G401 (cell line): Measurements from ENCODE around the gene CDH4. TPM values are rescaled to one million over a fixed set of nuclear protein-coding genes. Genes with fewer than 3 reads are reported as not detected.
"Not testable (repeated sequence)": the region's sequence is repeated elsewhere in the genome, so short reads cannot be mapped to it uniquely, and the experiment has no call there.

ENCODE experiments used
- DNase-seq: peaks from one replicate; pipeline ENCODE4 v3.0.0-alpha.2; 2015; ENCODE audit warnings: low spot score
- in situ Hi-C: cut with HindIII; loops from 2 replicates; pipeline ENCODE4 v1.10.0; 2016; ENCODE audit warnings: low sequenced_read_pairs, mixed read lengths
- total RNA-seq: library from RNA; depleted of rRNA; stranded (reverse); fragments of >200 nt; shearing (Covaris generic); gene quantifications from 2 replicates; pipeline ENCODE4 v1.2.3, GENCODE V29; 2014

The CDH4 gene
- total RNA-seq, 1 experiment from 2014 or later, result 12.9 TPM

DNA sequence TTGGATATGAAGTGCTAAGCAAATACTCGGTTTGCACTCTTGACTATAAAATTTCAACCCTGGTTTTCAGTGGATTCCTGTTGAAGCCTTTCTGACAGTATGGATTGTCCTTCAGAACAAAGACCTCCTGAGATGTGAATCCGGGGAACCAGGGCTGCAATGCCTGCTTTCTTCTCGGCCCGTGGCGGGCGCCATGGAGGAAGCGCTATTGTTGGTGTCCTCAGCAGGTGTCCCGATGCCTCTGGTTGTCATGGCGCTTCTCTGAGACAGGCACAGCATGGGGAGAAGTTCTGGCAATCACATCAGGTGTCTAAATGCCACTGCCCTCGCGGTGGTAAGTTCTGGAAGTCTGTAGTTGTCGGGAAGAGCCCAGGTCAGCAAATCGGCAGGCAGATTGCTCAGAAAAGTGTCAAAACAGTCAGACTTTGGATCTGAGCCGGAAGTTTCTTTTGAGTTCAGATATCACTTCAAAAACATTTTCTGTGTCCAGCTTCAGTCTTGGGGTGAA lies 188.5 kb downstream of the CDH4 start:
- in situ Hi-C loops, result no loop called here
- no peak for DNase-seq

- no peak for DNase-seq
- in situ Hi-C loops, result no loop called here
These were observed 189.5 kb downstream of the CDH4 start for GRCh38 chr20:61441537-61441936.

GRCh38 chr20:61442075-61442670 lies 190.1 kb downstream of the CDH4 start:
- DNase-seq, result no peak
- in situ Hi-C loops, result no loop called here

- in situ Hi-C loops, result no loop called here
- DNase-seq, result no peak
These were observed 190.7 kb downstream of the CDH4 start for GRCh38 chr20:61442718-61443117.

- in situ Hi-C loops, result no loop called here
These were observed 191.5 kb downstream of the CDH4 start for GRCh38 chr20:61443443-61444126.

GRCh38 chr20:61444637-61445036 lies 192.6 kb downstream of the CDH4 start:
- in situ Hi-C loops, result no loop called here

More at GRCh38 chr20:61443443-61444126, 191.5 kb downstream of the CDH4 start:
- DNase-seq, result no peak

GRCh38 chr20:61445138-61445537 lies 193.1 kb downstream of the CDH4 start:
- DNase-seq, result no peak
- in situ Hi-C loops, result no loop called here

More at GRCh38 chr20:61444637-61445036, 192.6 kb downstream of the CDH4 start:
- DNase-seq, result no peak

DNA sequence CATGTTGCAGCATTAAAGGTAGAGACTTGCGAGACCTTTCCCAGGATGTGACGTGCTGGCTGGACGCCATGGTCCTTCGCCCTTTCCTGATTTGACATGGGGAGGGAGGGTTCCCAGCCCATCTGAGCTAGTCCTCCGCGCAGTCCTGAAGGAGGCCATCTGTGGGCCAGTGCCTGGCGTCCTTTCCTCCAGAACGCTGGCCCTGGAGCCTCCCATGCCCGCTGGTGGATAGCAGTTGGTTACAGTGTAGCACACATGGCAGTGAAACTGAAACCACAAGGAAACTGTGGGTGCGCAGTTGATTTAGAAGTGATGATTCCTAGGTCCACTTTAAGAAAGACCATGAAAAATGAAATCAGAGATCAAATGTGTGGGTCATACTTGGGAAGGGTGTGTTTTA lies 193.7 kb downstream of the CDH4 start:
- no peak for DNase-seq
- in situ Hi-C loops, result no loop called here

DNA sequence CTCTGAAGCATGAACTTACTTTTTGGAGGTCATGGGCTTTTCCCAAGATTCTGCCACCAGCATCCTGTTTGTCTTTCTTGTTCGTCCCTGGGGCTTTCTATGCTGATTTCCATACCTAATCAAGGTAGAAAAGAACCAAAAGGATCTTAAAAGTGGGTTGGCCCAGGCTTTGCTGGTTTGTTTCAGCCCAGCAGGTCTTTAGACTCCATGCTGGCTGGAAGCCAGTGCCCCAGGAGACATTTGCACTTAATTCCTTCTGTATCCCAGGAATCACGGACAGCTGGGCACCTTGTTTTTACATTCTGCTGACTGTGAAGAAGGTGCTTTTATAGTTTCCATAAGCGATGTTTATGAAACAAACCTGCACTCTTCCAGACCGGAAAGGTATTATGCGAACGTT lies 195.9 kb downstream of the CDH4 start:
- in situ Hi-C loops, result no loop called here
- DNase-seq, result no peak

DNA sequence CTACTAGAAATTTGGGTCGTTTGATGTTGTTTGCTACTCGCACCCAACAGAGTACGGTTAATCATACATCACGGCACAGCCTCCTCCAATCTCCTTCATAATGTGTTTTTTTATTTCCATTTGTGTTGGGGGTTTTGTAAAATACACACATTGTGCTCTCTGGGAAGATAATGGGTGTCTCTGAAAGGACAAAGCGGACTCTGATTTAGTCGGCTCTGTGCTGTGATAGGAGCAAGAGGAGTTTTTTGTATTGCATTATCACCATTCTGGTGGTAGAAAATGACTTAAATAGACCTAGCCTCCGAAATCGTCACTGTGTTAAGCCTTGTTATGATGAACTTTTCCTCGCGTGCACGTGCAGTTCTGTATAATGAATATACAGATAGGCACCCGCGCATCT lies 196.3 kb downstream of the CDH4 start:
- DNase-seq, result no peak
- in situ Hi-C loops, result no loop called here

DNA sequence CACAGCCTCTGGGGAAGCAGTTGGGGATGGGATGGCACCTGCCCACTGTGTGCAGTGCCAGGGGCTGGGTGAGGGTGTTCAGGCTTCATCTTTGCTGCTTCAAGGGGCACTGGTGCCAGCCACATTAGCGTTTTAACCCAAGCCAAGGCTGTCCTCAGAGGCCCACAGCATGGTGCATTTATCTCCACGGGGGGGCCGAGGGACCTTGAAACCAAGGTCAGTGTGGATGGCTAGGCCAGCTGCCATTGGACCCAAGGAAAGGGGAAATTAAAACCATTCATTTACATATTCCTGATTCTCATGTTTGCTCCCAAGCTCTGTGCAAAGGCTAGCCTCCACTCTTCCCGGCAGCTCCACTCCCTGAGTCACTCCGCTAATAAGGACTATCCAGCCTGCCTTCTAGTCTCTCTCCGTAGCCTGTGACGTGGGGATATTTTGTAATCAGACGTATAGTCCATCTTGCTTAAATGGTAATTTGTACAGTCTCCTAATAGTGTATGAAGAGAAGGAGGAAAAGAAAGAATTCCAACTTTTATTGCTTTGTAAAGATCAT lies 197.1 kb downstream of the CDH4 start:
- in situ Hi-C loops, result no loop called here
- DNase-seq, result no peak

- DNase-seq, result no peak
- in situ Hi-C loops, result no loop called here
These were observed 197.9 kb downstream of the CDH4 start for GRCh38 chr20:61449916-61450315.

DNA sequence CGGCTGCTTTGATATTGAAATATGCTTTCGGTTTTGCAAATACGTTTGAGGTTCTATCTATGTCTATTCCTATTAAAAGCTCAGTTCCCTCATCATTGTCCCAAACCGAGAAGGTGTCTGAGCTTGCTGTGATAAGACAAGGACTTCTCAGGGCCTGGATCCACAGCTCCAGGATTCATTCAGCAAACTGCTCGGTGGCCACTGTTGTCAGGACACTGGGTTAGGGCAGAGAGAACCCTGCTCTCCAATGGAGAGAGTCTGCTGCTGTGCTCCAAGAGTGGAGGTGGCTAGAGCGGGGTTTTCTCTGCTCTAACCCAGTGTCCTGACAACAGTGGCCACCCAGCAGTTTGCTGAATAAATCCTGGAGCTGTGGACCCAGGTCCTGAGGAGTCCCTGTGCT lies 198.5 kb downstream of the CDH4 start:
- in situ Hi-C loops, result no loop called here

GRCh38 chr20:61451009-61451408 lies 198.9 kb downstream of the CDH4 start:
- in situ Hi-C loops, result no loop called here
- DNase-seq, result no peak

More for the DNA sequence above, 198.5 kb downstream of the CDH4 start:
- DNase-seq, result no peak

DNA sequence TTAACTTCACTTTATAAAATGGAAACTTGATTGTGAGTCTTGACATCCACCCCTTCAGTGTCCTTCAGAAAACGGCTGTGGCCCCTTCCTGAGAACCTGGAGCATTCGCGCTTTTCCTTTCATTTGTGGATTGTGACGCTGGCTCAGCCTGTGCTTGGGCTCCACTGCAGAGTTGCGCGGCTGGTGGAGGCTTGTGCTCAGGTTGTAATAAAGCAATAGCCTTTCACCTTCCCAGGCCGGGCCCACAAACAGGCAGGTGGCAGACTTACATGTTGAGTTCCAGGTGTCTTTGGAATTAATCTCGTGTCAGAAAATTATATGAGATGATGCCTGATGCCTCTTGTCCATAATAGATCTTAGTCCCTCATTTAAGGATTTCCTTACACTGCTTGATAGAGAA lies 199.9 kb downstream of the CDH4 start:
- DNase-seq, result no peak
- in situ Hi-C loops, result no loop called here

DNA sequence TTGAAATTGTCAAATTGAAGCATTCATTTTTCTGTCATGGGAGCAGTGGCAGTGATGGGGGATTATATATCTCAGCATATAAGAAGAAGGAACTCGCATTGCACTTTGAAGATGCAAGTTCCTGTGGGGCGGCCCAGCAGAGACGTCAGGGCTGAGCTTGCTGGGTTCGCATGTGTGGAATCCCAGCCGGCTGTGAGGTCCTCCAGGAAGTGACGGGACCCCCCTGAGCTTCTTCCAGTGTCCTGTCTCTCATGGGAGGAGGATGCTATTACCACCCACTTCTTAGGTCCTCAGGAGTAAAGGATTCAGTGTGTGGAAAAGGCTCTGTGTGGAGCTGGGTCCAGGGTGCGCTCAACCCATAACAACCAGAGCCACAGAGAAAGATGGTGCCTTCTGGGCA lies 201.2 kb downstream of the CDH4 start:
- in situ Hi-C loops, result no loop called here
- DNase-seq, result no peak

GRCh38 chr20:61453623-61454022 lies 201.6 kb downstream of the CDH4 start:
- DNase-seq, in situ Hi-C loops: not testable (repeated sequence)

DNA sequence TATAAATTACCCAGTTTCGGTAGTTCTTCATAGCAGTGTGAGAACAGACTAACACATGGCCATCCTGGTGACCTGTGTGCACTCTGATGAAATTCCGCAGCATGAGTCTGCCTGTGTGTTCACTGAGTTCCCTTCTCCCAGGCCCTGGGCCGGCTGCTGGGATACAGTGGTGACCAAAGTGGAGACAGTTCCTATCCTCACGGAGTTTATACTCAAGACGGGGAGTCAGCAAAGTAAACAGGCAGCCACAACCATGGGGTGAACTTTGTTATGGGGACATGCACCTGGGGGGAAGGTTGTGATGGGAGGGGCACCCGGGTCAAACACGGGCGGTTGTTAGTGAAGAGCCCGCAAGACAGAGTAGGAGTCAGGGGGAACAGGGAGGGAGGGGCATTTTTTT lies 202.0 kb downstream of the CDH4 start:
- DNase-seq, result no peak
- in situ Hi-C loops, result no loop called here

DNA sequence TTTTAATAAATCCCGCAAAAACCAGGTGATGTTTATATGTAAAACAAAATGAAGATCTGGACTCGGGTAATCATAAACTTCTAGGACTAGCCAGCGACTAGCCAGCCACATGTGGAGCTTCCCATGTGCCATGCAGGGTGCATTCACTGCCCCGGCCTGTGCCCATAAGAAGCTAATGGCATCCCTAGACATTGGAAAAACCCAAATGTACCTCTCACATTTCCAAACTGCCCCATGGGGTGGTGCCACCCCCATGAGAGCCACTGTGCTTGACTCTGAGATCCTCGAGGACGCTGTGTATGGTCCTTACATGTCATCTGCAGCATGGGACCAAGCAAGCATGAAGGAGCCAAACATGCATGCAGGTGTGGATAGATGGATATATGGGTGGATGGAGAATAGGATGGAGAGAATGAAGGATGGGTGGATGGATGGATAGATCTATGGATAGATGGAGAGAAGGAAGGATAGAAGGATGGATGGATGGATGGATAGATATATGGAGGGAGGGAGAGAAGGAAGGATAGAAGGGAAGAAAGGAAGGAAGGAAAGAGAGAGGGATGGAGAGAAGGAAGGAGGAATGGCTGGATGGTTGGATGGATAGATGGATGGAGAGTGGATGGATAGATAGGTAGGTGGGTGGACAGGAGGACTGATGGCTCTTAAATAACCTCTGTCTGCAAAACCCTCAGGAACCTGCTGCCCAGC lies 203.6 kb downstream of the CDH4 start:
- in situ Hi-C loops, result no loop called here
- no peak for DNase-seq

DNA sequence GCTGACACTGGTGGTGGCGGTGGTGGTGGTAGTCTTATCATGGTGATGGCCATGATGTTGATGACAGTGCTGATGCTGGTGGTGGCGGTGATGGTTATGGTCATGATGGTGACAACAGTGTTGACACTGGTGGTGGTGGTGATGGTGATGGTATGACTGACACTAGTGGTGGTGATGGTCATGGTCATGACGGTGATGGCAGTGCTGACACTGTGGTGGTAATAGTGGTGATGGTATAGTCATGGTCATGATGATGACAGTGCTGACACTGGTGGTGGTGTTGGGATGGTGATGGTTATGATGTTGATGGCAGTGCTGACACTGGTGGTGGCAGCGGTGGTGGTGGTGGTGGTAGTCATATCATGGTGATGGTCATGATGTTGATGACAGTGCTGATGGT lies 205.7 kb downstream of the CDH4 start:
- DNase-seq, result no peak
- in situ Hi-C loops, result no loop called here
